NT2/D1 (cell line): ENCODE results near the gene TMIE.
"Not testable (repeated sequence)": the region's sequence is repeated elsewhere in the genome, so short reads cannot be mapped to it uniquely, and the experiment has no call there.

Experiments
- DNase-seq: peaks from one replicate; pipeline ENCODE4 v3.0.0-alpha.2; 2011; ENCODE audit warnings: low read depth, low spot score
- H3K27me3 ChIP-seq: 2 replicates; pipeline ENCODE4 v1.6.0; 2011; ENCODE audit warnings: mild to moderate bottlenecking; ENCODE audit not compliant: insufficient read length, insufficient read depth
- H3K36me3 ChIP-seq: 2 replicates; pipeline ENCODE4 v1.6.1; 2011; ENCODE audit warnings: mild to moderate bottlenecking, low read length, mixed read lengths; ENCODE audit not compliant: insufficient read depth, insufficient read length
- H3K4me1 ChIP-seq: 2 replicates; pipeline ENCODE4 v1.5.1; 2011; ENCODE audit not compliant: insufficient read depth, insufficient read length
- H3K4me3 ChIP-seq: 2 replicates; pipeline ENCODE4 v1.5.1; 2011; ENCODE audit warnings: low read depth; ENCODE audit not compliant: insufficient read length
- H3K9ac ChIP-seq: 2 replicates; pipeline ENCODE4 v1.6.0; 2011; ENCODE audit warnings: low read depth; ENCODE audit not compliant: insufficient read length
- H3K9me3 ChIP-seq: 2 replicates; pipeline ENCODE4 v1.5.1; 2011; ENCODE audit warnings: mild to moderate bottlenecking, low read length; ENCODE audit not compliant: insufficient read depth
- SUZ12 ChIP-seq: IDR thresholded peaks from 2 replicates; pipeline ENCODE4 v1.6.1; 2011; ENCODE audit not compliant: insufficient read length, insufficient read depth; ENCODE audit errors: extremely low read depth
- YY1 ChIP-seq: IDR thresholded peaks from 2 replicates; pipeline ENCODE4 v1.6.1; 2011; ENCODE audit not compliant: insufficient read length, insufficient read depth
- ZNF274 ChIP-seq: IDR thresholded peaks from 2 replicates; pipeline ENCODE4 v1.6.1; 2011; ENCODE audit warnings: mild to moderate bottlenecking, low read depth, low read length

The TMIE gene

DNA sequence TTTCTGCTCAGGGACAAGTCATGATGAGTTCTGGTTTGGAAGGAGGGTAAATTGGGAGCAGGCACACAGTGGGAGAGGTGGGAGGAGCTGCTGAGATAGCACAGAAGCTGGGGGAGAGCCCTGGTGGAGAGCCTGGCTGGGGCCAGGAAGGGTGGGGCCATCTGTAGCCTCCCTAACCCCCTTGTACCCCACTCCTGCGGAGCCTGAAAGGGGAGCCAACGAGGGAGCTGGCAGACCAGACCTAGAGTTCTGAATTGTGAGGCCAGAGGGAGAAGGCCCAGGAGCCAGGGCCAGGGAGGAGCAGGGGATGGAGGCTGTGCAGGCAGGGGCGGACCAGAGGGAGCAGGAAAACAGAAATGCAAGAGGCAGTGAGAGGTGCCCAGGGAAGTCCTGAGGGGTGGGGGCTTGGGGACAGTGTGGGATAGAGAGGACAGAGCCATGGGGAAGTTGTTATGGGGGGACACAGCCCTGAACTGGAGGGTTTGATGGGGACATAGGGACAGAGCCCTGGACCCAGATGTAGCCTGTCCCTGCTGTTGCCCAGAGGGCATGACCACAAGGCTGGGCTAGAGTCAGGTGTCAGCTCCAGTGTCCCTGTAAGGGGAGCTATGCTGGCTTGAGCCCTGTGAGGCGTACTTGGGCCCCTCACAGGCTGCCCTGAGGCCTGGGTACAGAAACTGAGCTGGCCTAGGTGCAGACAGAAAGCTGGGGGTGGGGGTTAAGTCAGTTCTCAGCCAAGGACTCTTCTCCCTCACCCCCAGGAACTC, 1.2 kb downstream of the TMIE start:
- DNase-seq, result no peak
- TF ChIP-seq SUZ12, result no peak
- TF ChIP-seq ZNF274, result no peak
- TF ChIP-seq YY1, result no peak
- H3K9ac ChIP-seq, result no peak overlapping the region
- H3K36me3 ChIP-seq, result no peaks in the 10 kb centered on the region
- no peak overlapping the region for H3K4me3 ChIP-seq
- H3K4me1 ChIP-seq, result peaks cover 32% of the 10 kb centered on the region
- peaks cover 34% of the 10 kb centered on the region for H3K27me3 ChIP-seq
- H3K9me3 ChIP-seq, result no peaks in the 10 kb centered on the region

DNA sequence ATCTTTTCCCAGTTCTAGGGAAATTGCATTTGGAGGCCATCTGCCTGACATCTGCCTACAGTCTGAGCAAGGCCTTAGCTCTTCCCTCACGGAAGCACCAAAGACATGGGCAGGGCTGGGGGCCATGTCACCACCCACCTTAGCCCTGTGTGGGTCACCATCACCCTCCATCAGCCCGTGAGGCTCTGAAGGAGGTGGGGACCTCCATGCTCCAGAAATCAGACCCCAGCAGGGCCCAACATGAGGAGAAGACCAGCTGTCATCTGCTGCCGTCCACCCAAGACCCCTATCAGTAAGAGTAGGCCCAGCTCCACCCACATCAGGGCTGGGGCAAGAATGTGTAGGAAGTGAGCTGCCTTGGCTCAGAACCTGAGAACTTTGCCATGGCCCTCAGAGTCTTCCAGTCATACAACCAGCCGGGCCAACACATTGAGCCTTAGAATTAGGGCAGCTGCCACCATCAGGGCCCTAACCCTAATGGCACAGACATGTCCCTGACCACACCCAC, 1.9 kb downstream of the TMIE start:
- no peaks in the 10 kb centered on the region for H3K9me3 ChIP-seq
- no peaks in the 10 kb centered on the region for H3K36me3 ChIP-seq
- no peak overlapping the region for H3K9ac ChIP-seq
- DNase-seq, result no peak
- H3K4me1 ChIP-seq, result peaks cover 32% of the 10 kb centered on the region
- peaks cover 34% of the 10 kb centered on the region for H3K27me3 ChIP-seq
- no peak overlapping the region for H3K4me3 ChIP-seq
- TF ChIP-seq SUZ12, result no peak

DNA sequence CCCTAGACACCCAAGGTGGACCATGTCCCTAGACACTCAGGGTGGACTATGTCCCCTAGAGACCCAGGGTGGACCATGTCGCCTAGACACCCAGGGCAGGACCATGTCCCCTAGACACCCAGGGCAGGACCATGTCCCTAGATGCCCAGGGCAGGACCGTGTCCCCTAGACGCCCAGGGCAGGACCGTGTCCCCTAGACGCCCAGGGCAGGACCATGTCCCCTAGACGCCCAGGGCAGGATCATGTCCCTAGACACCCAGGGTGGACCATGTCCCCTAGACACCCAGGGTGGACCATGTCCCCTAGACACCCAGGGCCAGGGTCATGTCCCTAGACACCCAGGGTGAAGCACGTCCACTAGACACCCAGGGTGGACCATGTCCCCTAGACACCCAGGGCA, 3.2 kb downstream of the TMIE start:
- peaks cover 34% of the 10 kb centered on the region for H3K27me3 ChIP-seq
- not testable (repeated sequence) for H3K9ac ChIP-seq, H3K36me3 ChIP-seq, H3K9me3 ChIP-seq, H3K4me3 ChIP-seq, DNase-seq
- H3K4me1 ChIP-seq, result peaks cover 32% of the 10 kb centered on the region

DNA sequence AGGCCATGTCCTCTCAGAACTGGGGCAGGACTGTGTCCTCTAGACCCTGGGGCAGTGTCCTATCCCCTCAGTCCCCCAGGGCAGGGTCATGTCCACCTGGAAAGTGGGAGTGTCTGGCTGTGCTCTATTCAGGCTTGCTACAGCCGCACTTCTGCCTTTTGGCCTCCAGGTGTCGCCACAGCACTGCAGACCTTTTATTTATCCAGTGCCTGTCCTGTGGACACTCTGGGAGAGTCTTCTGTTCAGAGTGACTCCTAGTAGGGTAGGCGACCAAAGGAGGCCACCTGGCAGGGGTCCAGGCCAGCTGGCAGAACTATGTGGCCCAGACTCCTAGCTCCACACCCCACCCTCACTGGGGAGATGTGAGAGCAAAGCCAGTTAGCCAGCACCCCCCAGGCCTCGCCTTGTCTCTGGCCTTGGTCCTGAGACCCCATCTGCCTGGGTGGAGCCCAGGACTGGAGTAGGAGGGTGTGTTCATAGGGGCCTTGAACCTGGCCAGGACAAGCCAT, 3.9 kb downstream of the TMIE start:
- no peaks in the 10 kb centered on the region for H3K36me3 ChIP-seq
- no peak overlapping the region for H3K4me3 ChIP-seq
- no peaks in the 10 kb centered on the region for H3K9me3 ChIP-seq
- no peak overlapping the region for H3K9ac ChIP-seq
- H3K4me1 ChIP-seq, result peaks cover 32% of the 10 kb centered on the region
- peaks cover 28% of the 10 kb centered on the region for H3K27me3 ChIP-seq
- TF ChIP-seq YY1, result no peak
- DNase-seq, result peak; percentile 39

DNA sequence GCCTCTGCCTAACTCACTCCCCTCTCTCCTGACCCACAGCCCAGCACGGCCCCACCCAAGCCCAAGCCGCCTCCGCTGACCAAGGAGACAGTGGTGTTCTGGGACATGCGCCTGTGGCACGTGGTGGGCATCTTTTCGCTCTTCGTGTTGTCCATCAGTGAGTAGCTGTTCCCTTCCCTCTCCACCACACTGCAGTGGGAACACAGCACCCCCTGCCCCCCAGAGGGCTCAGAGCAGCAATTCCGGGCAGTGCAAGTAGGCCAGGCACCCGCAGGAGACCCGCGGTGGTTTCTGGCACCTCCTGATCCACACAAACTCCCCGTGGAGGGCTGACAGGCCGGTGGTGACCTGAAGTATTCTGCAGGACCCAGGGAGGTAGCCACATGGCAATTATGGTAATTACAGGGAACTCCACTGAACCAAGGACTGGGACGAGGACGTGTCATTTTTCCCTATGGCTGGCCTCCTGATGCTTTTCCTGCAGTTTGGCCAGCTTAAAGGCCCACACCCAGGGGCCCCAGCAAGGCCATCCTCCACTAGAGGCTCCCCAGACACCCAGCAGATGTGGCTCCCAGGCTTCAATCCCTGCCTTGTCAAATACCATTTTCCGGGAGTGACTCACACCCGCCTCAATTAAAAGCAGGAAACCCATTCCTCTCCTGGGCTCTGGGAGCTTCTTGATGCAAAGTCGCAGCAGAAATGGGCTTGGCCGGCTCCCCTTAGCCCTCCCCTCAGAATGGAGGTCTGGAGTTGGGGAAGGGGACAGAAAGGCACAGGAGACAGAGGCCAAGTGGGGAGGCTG, 4.8 kb downstream of the TMIE start:
- Histone ChIP-seq H3K9ac (no peak overlapping the region), H3K4me1 (peaks cover 29% of the 10 kb centered on the region), H3K27me3 (peaks cover 19% of the 10 kb centered on the region), H3K36me3 (no peaks in the 10 kb centered on the region), H3K9me3 (no peaks in the 10 kb centered on the region), H3K4me3 (no peak overlapping the region)
- peak; percentile 56 for DNase-seq
- TF ChIP-seq SUZ12 (no peak), ZNF274 (no peak), YY1 (no peak)

DNA sequence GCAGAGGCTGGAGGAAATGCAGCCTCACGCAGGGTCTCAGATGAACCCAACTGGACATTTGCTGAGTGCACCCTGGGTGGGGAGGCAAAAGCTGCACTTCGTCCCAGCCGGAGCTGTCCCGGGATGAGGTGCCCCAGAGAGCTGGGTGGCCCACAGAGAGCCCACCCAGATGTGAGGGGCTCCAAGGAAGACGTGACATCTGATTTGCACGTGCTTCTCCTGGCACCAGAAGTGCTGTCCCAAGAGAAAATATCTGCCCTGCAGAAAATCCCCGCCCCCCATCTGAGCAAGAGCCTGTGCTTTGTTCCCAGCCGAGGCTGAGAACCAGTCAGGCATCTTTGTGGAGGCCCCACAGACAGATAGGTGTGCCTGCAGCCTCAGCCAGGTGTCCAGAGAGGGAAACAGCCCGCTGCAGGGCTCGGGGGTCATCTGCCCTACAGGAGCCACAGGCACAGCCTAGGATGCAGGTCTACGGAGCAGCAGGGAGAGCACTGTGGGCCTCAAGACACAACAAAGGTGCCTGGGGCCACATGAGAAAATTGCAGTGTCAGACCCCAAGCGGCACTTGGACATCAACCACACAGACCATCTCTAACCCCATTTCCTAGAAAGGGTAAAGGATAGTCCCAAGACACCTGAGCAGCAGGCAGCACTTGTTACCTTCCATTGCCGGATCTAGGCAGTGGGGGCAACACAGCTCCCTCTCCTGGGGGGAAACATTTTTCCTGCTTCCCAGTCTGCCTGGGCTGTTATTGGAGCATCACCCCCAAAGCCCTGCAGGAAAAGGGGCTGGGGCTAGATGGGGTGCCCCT, 5.8 kb downstream of the TMIE start:
- no peak overlapping the region for H3K4me3 ChIP-seq
- H3K9ac ChIP-seq, result no peak overlapping the region
- TF ChIP-seq SUZ12 (no peak), ZNF274 (no peak), YY1 (no peak)
- peaks cover 11% of the 10 kb centered on the region for H3K27me3 ChIP-seq
- H3K36me3 ChIP-seq, result no peaks in the 10 kb centered on the region
- no peak for DNase-seq
- H3K9me3 ChIP-seq, result no peaks in the 10 kb centered on the region
- H3K4me1 ChIP-seq, result peaks cover 26% of the 10 kb centered on the region

DNA sequence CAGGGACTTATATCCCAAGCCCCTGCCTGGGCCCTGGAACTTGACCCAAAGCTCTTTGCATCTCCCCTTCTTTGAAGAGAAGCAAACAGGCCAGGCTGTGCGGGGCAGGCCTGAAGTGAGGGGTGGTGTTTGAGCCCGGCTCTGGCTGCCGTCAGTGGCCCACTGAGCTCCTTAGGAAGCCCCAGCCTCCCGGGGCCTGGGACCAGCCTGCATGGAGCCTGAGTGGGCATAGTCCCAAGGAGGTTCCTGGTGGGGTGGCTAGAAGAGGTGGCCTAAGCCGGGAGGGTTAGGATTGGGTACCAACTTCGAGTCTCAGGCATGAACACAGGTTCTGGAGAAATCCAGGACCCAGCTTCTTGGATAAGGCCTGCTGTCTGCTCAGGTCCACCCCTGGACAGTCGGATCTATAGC, 6.4 kb downstream of the TMIE start:
- Histone ChIP-seq H3K27me3 (peaks cover 9% of the 10 kb centered on the region), H3K4me3 (no peak overlapping the region), H3K9ac (no peak overlapping the region), H3K9me3 (no peaks in the 10 kb centered on the region), H3K4me1 (peaks cover 20% of the 10 kb centered on the region), H3K36me3 (no peaks in the 10 kb centered on the region)
- TF ChIP-seq YY1 (no peak), ZNF274 (no peak), SUZ12 (no peak)
- DNase-seq, result no peak
